Measurements from ENCODE around the gene ECHDC3. TPM values are rescaled to one million over a fixed set of nuclear protein-coding genes. Genes with fewer than 3 reads are reported as not detected.

ECHDC3 gene
- total and polyA plus RNA-seq, 2 of the 13 experiments (the other 11 are each of a cell fraction or from before 2014, with no cell fraction given), result not detected

GRCh38 chr10:11699550-11700097 is 42.6 kb upstream of the ECHDC3 start (continued):
- TF ChIP-seq ZNF549 (CRISPR knock-in tag; IDR thresholded peaks at IDR 0.05), result no peak
- peak; percentile 68; the same call in 1 of the 2 replicates for TF ChIP-seq THAP7 (CRISPR knock-in tag; IDR thresholded peaks at IDR 0.05)
- peak; percentile 97 for TF ChIP-seq ZNF18 (CRISPR knock-in tag; IDR thresholded peaks at IDR 0.05; ENCODE audit: insufficient replicate concordance)
- TF ChIP-seq ZBTB7B (CRISPR knock-in tag; IDR thresholded peaks at IDR 0.05), result peak; percentile 87
- TF ChIP-seq ZSCAN30 (CRISPR knock-in tag; IDR thresholded peaks at IDR 0.05), result peak; percentile 30; the same call in 1 of the 2 replicates
- TF ChIP-seq IKZF5 (CRISPR knock-in tag; IDR thresholded peaks at IDR 0.05), result peak; percentile 90
- peak; percentile 58 for TF ChIP-seq ZBED4 (CRISPR knock-in tag; IDR thresholded peaks at IDR 0.05; ENCODE audit: borderline replicate concordance)
- TF ChIP-seq KAT8 (CRISPR knock-in tag; IDR thresholded peaks at IDR 0.05), result peak; percentile 75
- TF ChIP-seq SP1 (IDR thresholded peaks at IDR 0.05), result no peak
- TF ChIP-seq SP1 (CRISPR knock-in tag; IDR thresholded peaks at IDR 0.05), result no peak
- TF ChIP-seq HNF1A (IDR thresholded peaks at IDR 0.05; ENCODE audit: low read depth), result peak; percentile 97
- TF ChIP-seq HNF1A (CRISPR knock-in tag; IDR thresholded peaks at IDR 0.05; ENCODE audit: borderline replicate concordance), result peak; percentile 100
- peak; percentile 66; the same call in 1 of the 2 replicates for TF ChIP-seq ZNF580 (CRISPR knock-in tag; IDR thresholded peaks at IDR 0.05; ENCODE audit: borderline replicate concordance, low read depth)
- TF ChIP-seq ADNP (CRISPR knock-in tag; IDR thresholded peaks at IDR 0.05), result peak; percentile 100
- peak; percentile 85 for TF ChIP-seq ZNF121 (CRISPR knock-in tag; IDR thresholded peaks at IDR 0.05)
- 0 out of 2 replicates have a peak, but pooled peaks have one; percentile 34 for TF ChIP-seq ZNF263 (CRISPR knock-in tag; IDR thresholded peaks at IDR 0.05)

All from HepG2 (cell line).